Liver (tissue), 9 donors: ENCODE measurements around the gene CHRNG. TPM values are rescaled to one million over a fixed set of nuclear protein-coding genes. Genes with fewer than 3 reads are reported as not detected.

Source experiments
- DNase-seq: peaks from one replicate; pipeline ENCODE4 v3.0.0-alpha.2; 2017; ENCODE audit warnings: low spot score
- H3K27ac ChIP-seq, 2 donors: one replicate each; pipeline ENCODE4 v1.7.0; 2013; ENCODE audit warnings: inconsistent platforms in 2 of 2, low read length in 2 of 2, control low read depth in 1 of 2, low read depth in 1 of 2, mild to moderate bottlenecking in 1 of 2
- H3K27me3 ChIP-seq, 4 donors: one replicate each; pipeline versions ENCODE4 v1.6.1 to v1.7.0; 2013; ENCODE audit warnings: low read length in 3 of 4, inconsistent platforms in 1 of 4, mild to moderate bottlenecking in 1 of 4, moderate library complexity in 1 of 4; ENCODE audit not compliant: control insufficient read depth in 4 of 4, insufficient read depth in 4 of 4
- H3K36me3 ChIP-seq, 4 donors: one replicate each; pipeline versions ENCODE4 v1.6.1 to v1.7.0; 2013; ENCODE audit warnings: low read length in 3 of 4, mild to moderate bottlenecking in 3 of 4, low read depth in 1 of 4, moderate library complexity in 1 of 4; ENCODE audit not compliant: control insufficient read depth in 4 of 4, insufficient read depth in 3 of 4
- H3K4me1 ChIP-seq, 4 donors: one replicate each; pipeline versions ENCODE4 v1.6.1 to v1.7.0; 2013; ENCODE audit warnings: low read length in 3 of 4, mild to moderate bottlenecking in 3 of 4, moderate library complexity in 1 of 4; ENCODE audit not compliant: control insufficient read depth in 4 of 4, insufficient read depth in 4 of 4
- H3K4me3 ChIP-seq, 3 donors: one replicate each; pipeline versions ENCODE4 v1.6.1 to v1.7.0; 2013; ENCODE audit warnings: low read length in 3 of 3, control low read depth in 1 of 3, low read depth in 1 of 3, mild to moderate bottlenecking in 1 of 3
- H3K9ac ChIP-seq, 2 donors: one replicate each; pipeline ENCODE4 v1.7.0; 2013; ENCODE audit warnings: low read length in 2 of 2, mild to moderate bottlenecking in 2 of 2, moderate library complexity in 2 of 2, control low read depth in 1 of 2, low read depth in 1 of 2
- H3K9me3 ChIP-seq, 4 donors: one replicate each; pipeline versions ENCODE4 v1.6.1 to v1.7.0; 2013; ENCODE audit warnings: low read length in 3 of 4; ENCODE audit not compliant: control insufficient read depth in 4 of 4
- EGR1 ChIP-seq, 2 donors: IDR thresholded peaks; 2 replicates each; pipeline ENCODE4 v1.6.1; 2016 to 2018; ENCODE audit warnings: antibody characterized with exemption in 2 of 2, low read depth in 2 of 2
- FOXA1 ChIP-seq: IDR thresholded peaks from 2 replicates; pipeline ENCODE4 v1.6.1; 2016; ENCODE audit warnings: antibody characterized with exemption
- FOXA2 ChIP-seq: IDR thresholded peaks from 2 replicates; pipeline ENCODE4 v1.6.1; 2016; ENCODE audit warnings: antibody characterized with exemption
- GABPA ChIP-seq, 2 donors: IDR thresholded peaks in 1 of 2; conservative IDR thresholded peaks in 1 of 2; 2 replicates each; pipeline ENCODE4 v1.6.1; 2016; ENCODE audit warnings: antibody characterized with exemption in 2 of 2, mild to moderate bottlenecking in 1 of 2, moderate library complexity in 1 of 2
- HNF4A ChIP-seq, 2 donors: conservative IDR thresholded peaks; 2 replicates each; pipeline ENCODE4 v1.6.1; 2016; ENCODE audit warnings: antibody characterized with exemption in 2 of 2, mild to moderate bottlenecking in 2 of 2
- HNF4G ChIP-seq: IDR thresholded peaks from 2 replicates; pipeline ENCODE4 v1.6.1; 2016; ENCODE audit warnings: antibody characterized with exemption
- JUND ChIP-seq, 2 donors: IDR thresholded peaks; 2 replicates each; pipeline ENCODE4 v1.6.1; 2016; ENCODE audit warnings: antibody characterized with exemption in 2 of 2
- NR2F2 ChIP-seq: IDR thresholded peaks from 2 replicates; pipeline ENCODE4 v1.6.1; 2016; ENCODE audit warnings: antibody characterized with exemption
- RAD21 ChIP-seq, 2 donors: IDR thresholded peaks; 2 replicates each; pipeline ENCODE4 v1.6.1; 2016; ENCODE audit warnings: antibody characterized with exemption in 2 of 2, mild to moderate bottlenecking in 2 of 2
- RXRA ChIP-seq, 2 donors: IDR thresholded peaks; 2 replicates each; pipeline ENCODE4 v1.6.1; 2017 to 2018; ENCODE audit warnings: antibody characterized with exemption in 2 of 2, mild to moderate bottlenecking in 1 of 2
- SP1 ChIP-seq: IDR thresholded peaks from 2 replicates; pipeline ENCODE4 v1.6.1; 2018; ENCODE audit warnings: antibody characterized with exemption, mild to moderate bottlenecking
- TAF1 ChIP-seq: conservative IDR thresholded peaks from 2 replicates; pipeline ENCODE4 v1.6.1; 2016; ENCODE audit warnings: antibody characterized with exemption, mild to moderate bottlenecking
- YY1 ChIP-seq: IDR thresholded peaks from 2 replicates; pipeline ENCODE4 v1.6.1; 2016; ENCODE audit warnings: antibody characterized with exemption, mild to moderate bottlenecking
- WGBS: extraction: QIAGEN DNeasy Blood & Tissue Kit; methylation state at CpG from one replicate; pipeline ENCODE4 v1.1.7; 2013; 5-methylcytosine and 5-hydroxymethylcytosine counted together
- polyA plus RNA-seq, 2 donors: library from polyadenylated mRNA; stranded (reverse) in 1 of 2; unstranded in 1 of 2; fragments of 200-250 nt in 1 of 2; fragments of >200 nt in 1 of 2; fragmentation: Nextera tagmentation in 1 of 2; extraction: Ambion mirVana in 1 of 2; gene quantifications; one replicate each; pipeline versions ENCODE4 v1.2.1 to v1.2.3, GENCODE V29; 2013 to 2015
- total RNA-seq, 2 donors: library from RNA; depleted of rRNA; stranded (reverse); fragments of >200 nt; gene quantifications; one replicate each; pipeline ENCODE4 v1.2.3, GENCODE V29; 2014
- TF ChIP-seq, protein P1 (sequence below): IDR thresholded peaks from 2 replicates; pipeline ENCODE4 v1.6.1; 2016; ENCODE audit warnings: antibody characterized with exemption
- TF ChIP-seq, protein P2 (sequence below): IDR thresholded peaks from 2 replicates; pipeline ENCODE4 v1.6.1; 2016; ENCODE audit warnings: antibody characterized with exemption
- TF ChIP-seq, protein P3 (sequence below): fragments of 150-350 bp; IDR thresholded peaks from 2 replicates; pipeline ENCODE4 v1.5.1; 2017; ENCODE audit warnings: improper control_type of control experiment, low read depth, low read length; ENCODE audit not compliant: missing input control
- TF ChIP-seq, protein P4 (sequence below): IDR thresholded peaks from 2 replicates; pipeline ENCODE4 v1.6.1; 2016; ENCODE audit warnings: antibody characterized with exemption
- TF ChIP-seq, protein P5 (sequence below): IDR thresholded peaks from 2 replicates; pipeline ENCODE4 v1.6.1; 2016; ENCODE audit warnings: antibody characterized with exemption, mild to moderate bottlenecking
- donor health status: healthy.
- donor health status: healthy.
- donor health status: healthy.
- donor health status: healthy.
- donor health status: healthy.

Gene CHRNG
- total and polyA plus RNA-seq, 4 donors, result not detected

DNA sequence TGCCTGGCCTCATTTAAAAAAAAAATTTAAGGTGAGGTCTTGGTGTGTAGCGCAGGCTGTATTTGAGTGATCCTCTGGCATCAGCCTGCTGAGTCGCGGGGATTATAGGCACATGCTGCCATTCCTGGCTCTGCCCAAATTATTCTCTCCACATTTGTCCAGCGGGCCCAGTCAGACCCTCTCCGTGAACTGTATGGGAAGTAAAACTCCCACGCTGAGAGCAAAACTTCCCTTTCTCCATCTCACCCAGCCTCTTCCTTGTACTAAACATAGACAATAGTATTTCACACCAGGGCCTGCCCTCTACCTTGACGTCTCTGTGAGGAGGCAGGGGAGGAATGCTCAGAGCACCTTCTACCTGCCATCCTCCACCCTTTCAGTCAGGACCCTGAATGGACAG lies 48.0 kb downstream of the CHRNG start (continued):
- TF ChIP-seq YY1, result no peak
- no peak for TF ChIP-seq FOXA1
- TF ChIP-seq HNF4G, result no peak
- no peak for TF ChIP-seq RXRA (IDR thresholded peaks at IDR 0.05)
- no peak for TF ChIP-seq RAD21 (IDR thresholded peaks at IDR 0.05)
- TF ChIP-seq, protein P1, sequence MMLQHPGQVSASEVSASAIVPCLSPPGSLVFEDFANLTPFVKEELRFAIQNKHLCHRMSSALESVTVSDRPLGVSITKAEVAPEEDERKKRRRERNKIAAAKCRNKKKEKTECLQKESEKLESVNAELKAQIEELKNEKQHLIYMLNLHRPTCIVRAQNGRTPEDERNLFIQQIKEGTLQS, result no peak

DNA sequence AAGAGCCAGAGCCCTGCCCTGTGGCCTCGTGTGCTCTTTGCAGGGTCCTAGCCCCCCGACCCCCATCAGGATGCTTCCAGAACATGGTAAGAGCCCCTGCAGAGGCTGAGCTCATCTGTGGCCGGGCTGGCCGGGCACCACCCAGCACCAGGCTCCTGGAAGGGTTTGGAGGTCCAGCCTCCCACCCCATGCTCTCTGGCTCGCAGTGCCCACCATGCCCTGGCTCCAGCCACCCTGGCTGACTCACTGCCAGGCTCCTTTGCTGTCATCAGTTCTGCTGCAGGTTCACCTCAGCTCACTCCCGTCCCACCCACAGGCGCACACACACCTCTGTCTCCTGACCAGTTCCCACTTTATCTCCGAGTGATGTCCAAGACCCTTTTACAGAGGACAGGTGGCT lies 48.5 kb downstream of the CHRNG start:
- DNase-seq, result no peak
- Histone ChIP-seq H3K27me3 (no peaks in the 10 kb centered on the region), H3K9ac (no peak overlapping the region), H3K36me3 (peaks cover 0 to 2% (median 0%) of the 10 kb centered on the region in 4 donors), H3K4me3 (no peak overlapping the region), H3K4me1 (peaks cover 2 to 11% (median 6%) of the 10 kb centered on the region in 4 donors), H3K27ac (no peak overlapping the region), H3K9me3 (no peaks in the 10 kb centered on the region)
- TF ChIP-seq FOXA1 (no peak), SP1 (no peak), HNF4G (no peak), HNF4A (conservative IDR thresholded peaks at IDR 0.05) (no peak), EGR1 (IDR thresholded peaks at IDR 0.05; ENCODE audit: low read depth in 2 of 2) (no peak), RAD21 (IDR thresholded peaks at IDR 0.05) (no peak), JUND (IDR thresholded peaks at IDR 0.05) (no peak), RXRA (IDR thresholded peaks at IDR 0.05) (no peak), FOXA2 (no peak), GABPA (IDR thresholded peaks at IDR 0.05 in 1 of 2, conservative IDR thresholded peaks at IDR 0.05 in 1 of 2) (no peak), YY1 (no peak), NR2F2 (no peak), TAF1 (no peak)
- TF ChIP-seq, protein P1, result no peak
- TF ChIP-seq, protein P2, sequence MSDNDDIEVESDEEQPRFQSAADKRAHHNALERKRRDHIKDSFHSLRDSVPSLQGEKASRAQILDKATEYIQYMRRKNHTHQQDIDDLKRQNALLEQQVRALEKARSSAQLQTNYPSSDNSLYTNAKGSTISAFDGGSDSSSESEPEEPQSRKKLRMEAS, result no peak
- TF ChIP-seq, protein P3, sequence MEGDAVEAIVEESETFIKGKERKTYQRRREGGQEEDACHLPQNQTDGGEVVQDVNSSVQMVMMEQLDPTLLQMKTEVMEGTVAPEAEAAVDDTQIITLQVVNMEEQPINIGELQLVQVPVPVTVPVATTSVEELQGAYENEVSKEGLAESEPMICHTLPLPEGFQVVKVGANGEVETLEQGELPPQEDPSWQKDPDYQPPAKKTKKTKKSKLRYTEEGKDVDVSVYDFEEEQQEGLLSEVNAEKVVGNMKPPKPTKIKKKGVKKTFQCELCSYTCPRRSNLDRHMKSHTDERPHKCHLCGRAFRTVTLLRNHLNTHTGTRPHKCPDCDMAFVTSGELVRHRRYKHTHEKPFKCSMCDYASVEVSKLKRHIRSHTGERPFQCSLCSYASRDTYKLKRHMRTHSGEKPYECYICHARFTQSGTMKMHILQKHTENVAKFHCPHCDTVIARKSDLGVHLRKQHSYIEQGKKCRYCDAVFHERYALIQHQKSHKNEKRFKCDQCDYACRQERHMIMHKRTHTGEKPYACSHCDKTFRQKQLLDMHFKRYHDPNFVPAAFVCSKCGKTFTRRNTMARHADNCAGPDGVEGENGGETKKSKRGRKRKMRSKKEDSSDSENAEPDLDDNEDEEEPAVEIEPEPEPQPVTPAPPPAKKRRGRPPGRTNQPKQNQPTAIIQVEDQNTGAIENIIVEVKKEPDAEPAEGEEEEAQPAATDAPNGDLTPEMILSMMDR, result no peak
- TF ChIP-seq, protein P4, sequence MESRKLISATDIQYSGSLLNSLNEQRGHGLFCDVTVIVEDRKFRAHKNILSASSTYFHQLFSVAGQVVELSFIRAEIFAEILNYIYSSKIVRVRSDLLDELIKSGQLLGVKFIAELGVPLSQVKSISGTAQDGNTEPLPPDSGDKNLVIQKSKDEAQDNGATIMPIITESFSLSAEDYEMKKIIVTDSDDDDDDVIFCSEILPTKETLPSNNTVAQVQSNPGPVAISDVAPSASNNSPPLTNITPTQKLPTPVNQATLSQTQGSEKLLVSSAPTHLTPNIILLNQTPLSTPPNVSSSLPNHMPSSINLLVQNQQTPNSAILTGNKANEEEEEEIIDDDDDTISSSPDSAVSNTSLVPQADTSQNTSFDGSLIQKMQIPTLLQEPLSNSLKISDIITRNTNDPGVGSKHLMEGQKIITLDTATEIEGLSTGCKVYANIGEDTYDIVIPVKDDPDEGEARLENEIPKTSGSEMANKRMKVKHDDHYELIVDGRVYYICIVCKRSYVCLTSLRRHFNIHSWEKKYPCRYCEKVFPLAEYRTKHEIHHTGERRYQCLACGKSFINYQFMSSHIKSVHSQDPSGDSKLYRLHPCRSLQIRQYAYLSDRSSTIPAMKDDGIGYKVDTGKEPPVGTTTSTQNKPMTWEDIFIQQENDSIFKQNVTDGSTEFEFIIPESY, result no peak
- TF ChIP-seq, protein P5, sequence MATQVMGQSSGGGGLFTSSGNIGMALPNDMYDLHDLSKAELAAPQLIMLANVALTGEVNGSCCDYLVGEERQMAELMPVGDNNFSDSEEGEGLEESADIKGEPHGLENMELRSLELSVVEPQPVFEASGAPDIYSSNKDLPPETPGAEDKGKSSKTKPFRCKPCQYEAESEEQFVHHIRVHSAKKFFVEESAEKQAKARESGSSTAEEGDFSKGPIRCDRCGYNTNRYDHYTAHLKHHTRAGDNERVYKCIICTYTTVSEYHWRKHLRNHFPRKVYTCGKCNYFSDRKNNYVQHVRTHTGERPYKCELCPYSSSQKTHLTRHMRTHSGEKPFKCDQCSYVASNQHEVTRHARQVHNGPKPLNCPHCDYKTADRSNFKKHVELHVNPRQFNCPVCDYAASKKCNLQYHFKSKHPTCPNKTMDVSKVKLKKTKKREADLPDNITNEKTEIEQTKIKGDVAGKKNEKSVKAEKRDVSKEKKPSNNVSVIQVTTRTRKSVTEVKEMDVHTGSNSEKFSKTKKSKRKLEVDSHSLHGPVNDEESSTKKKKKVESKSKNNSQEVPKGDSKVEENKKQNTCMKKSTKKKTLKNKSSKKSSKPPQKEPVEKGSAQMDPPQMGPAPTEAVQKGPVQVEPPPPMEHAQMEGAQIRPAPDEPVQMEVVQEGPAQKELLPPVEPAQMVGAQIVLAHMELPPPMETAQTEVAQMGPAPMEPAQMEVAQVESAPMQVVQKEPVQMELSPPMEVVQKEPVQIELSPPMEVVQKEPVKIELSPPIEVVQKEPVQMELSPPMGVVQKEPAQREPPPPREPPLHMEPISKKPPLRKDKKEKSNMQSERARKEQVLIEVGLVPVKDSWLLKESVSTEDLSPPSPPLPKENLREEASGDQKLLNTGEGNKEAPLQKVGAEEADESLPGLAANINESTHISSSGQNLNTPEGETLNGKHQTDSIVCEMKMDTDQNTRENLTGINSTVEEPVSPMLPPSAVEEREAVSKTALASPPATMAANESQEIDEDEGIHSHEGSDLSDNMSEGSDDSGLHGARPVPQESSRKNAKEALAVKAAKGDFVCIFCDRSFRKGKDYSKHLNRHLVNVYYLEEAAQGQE, result no peak
- 94% methylated on average over 8 of the region's 8 CpGs for WGBS
